Ascending aorta (tissue), 2 donors: ENCODE results near the gene CADM1. TPM values are rescaled to one million over a fixed set of nuclear protein-coding genes. Genes with fewer than 3 reads are reported as not detected.

ENCODE experiments used
- DNase-seq, 2 donors: peaks; one replicate each; pipeline ENCODE4 v3.0.0-alpha.2; 2019; ENCODE audit warnings: low spot score in 2 of 2
- H3K27ac ChIP-seq, 2 donors: fragments of 200-600 bp; sonication (generic); one replicate each; pipeline ENCODE4 v1.5.1; 2016 to 2017; ENCODE audit warnings: mild to moderate bottlenecking in 1 of 2
- H3K27me3 ChIP-seq: fragments of 200-600 bp; sonication (generic); one replicate; pipeline ENCODE4 v1.5.1; 2017
- H3K36me3 ChIP-seq, 2 donors: fragments of 200-600 bp; sonication (generic); one replicate each; pipeline ENCODE4 v1.5.1; 2016
- H3K4me1 ChIP-seq, 2 donors: fragments of 200-600 bp; sonication (generic); one replicate each; pipeline ENCODE4 v1.5.1; 2016 to 2017; ENCODE audit warnings: mild to moderate bottlenecking in 1 of 2
- H3K4me3 ChIP-seq, 2 donors: fragments of 200-600 bp; sonication (generic); one replicate each; pipeline ENCODE4 v1.5.1; 2016 to 2017; ENCODE audit warnings: mild to moderate bottlenecking in 1 of 2
- H3K9me3 ChIP-seq, 2 donors: fragments of 200-600 bp; sonication (generic); one replicate each; pipeline ENCODE4 v1.5.1; 2016
- CTCF ChIP-seq, 3 experiments: fragments of 200-600 bp in 2 of 3; fragments of 450-650 bp in 1 of 3; sonication (generic) in 2 of 3; IDR thresholded peaks; one replicate each; pipeline ENCODE4 v1.5.1; 2016 to 2019; ENCODE audit warnings: antibody characterized with exemption in 3 of 3, mild to moderate bottlenecking in 1 of 3, moderate library complexity in 1 of 3
- intact Hi-C: fragments of 100-400 bp; cut with DNase I; formaldehyde crosslinking; loops from one replicate; pipeline ENCODE4 v1.15.1; 2023
- total RNA-seq: library from RNA; depleted of rRNA; stranded (reverse); fragments of >200 nt; gene quantifications from one replicate; pipeline ENCODE4 v1.1.0, GENCODE V29; 2016

Gene CADM1
- total RNA-seq, 1 donor from 2014 or later = 2.4 TPM

GRCh38 chr11:115144014-115144413 lies 360.2 kb downstream of the CADM1 start:
- no peaks in the 10 kb centered on the region for H3K4me1 ChIP-seq
- H3K9me3 ChIP-seq = no peaks in the 10 kb centered on the region
- intact Hi-C loops = no loop called here
- H3K27me3 ChIP-seq = no peaks in the 10 kb centered on the region
- no peak overlapping the region for H3K27ac ChIP-seq
- no peaks in the 10 kb centered on the region for H3K36me3 ChIP-seq
- no peak overlapping the region for H3K4me3 ChIP-seq
- DNase-seq = no peak
- TF ChIP-seq CTCF (IDR thresholded peaks at IDR 0.05) = no peak

- Histone ChIP-seq H3K27ac (no peak overlapping the region), H3K27me3 (no peaks in the 10 kb centered on the region), H3K9me3 (no peaks in the 10 kb centered on the region), H3K4me1 (no peaks in the 10 kb centered on the region), H3K4me3 (no peak overlapping the region), H3K36me3 (no peaks in the 10 kb centered on the region)
- intact Hi-C loops = no loop called here
- no peak for DNase-seq
- no peak for TF ChIP-seq CTCF (IDR thresholded peaks at IDR 0.05)
Observed at GRCh38 chr11:115141231-115142114, 362.7 kb downstream of the CADM1 start.

DNA sequence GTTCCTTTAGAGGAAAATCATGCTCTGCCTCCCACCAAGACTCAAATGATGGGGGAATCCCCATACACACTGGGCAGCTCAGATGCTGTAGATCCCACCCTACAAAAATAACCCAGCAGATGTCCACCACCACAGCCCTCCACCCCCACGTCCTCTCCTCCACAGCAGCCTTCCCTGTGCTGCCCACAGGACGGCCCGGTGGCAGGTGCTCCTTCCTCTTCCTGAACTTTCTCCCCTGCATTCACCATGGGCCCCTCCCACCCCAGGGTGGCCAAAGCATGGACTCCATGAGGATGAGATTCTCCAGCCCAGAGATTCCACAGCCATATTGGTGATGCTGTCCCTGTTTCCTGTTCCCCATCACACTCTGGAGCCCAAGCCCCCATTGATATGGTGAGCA lies 368.3 kb downstream of the CADM1 start:
- no peak overlapping the region for H3K4me3 ChIP-seq
- no peak for DNase-seq
- intact Hi-C loops = no loop called here

DNA sequence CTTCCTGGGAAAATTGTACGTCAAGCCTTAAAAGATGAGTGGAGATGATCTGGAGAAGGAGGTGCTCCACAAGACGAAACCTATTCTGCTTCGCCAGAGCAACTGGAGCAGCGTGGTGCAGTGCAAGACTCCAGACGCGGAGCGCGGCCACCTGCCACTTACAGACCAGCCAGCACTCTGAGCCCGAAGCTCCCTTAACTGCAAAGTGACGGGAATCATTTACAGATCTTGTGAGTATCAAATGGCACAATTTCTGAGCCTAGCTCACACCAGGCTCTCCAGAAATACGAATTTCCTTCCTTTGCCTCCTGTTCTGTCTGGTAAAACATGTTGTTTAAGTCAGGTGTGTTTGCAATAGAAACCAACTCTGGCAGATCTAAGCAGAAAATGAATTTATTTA lies 369.3 kb downstream of the CADM1 start:
- no peak for DNase-seq
- Histone ChIP-seq H3K27me3 (no peaks in the 10 kb centered on the region), H3K4me1 (no peaks in the 10 kb centered on the region), H3K36me3 (no peaks in the 10 kb centered on the region), H3K27ac (no peak overlapping the region), H3K9me3 (no peaks in the 10 kb centered on the region), H3K4me3 (no peak overlapping the region)
- TF ChIP-seq CTCF (IDR thresholded peaks at IDR 0.05) = no peak
- intact Hi-C loops = no loop called here

More for the DNA sequence above, 368.3 kb downstream of the CADM1 start:
- Histone ChIP-seq H3K27me3 (no peaks in the 10 kb centered on the region), H3K9me3 (no peaks in the 10 kb centered on the region), H3K36me3 (no peaks in the 10 kb centered on the region), H3K27ac (no peak overlapping the region), H3K4me1 (no peaks in the 10 kb centered on the region)
- TF ChIP-seq CTCF (IDR thresholded peaks at IDR 0.05) = no peak

GRCh38 chr11:115133475-115134209 lies 370.6 kb downstream of the CADM1 start:
- Histone ChIP-seq H3K4me3 (no peak overlapping the region), H3K27me3 (no peaks in the 10 kb centered on the region), H3K27ac (no peak overlapping the region), H3K9me3 (no peaks in the 10 kb centered on the region), H3K36me3 (no peaks in the 10 kb centered on the region), H3K4me1 (no peaks in the 10 kb centered on the region)
- intact Hi-C loops = no loop called here
- no peak for DNase-seq
- TF ChIP-seq CTCF (IDR thresholded peaks at IDR 0.05) = no peak
